Smooth muscle cell (in vitro differentiated cells): ENCODE measurements around the gene HHATL. TPM values are rescaled to one million over a fixed set of nuclear protein-coding genes. Genes with fewer than 3 reads are reported as not detected.

Experiments used
- DNase-seq: peaks from one replicate; lab custom pipeline; 2025; ENCODE audit not compliant: unreplicated experiment; lab: John Stamatoyannopoulos, UW
- H2AFZ ChIP-seq: fragments of 200-600 bp; sonication (generic); 2 replicates; pipeline ENCODE4 v1.6.0; 2016; ENCODE audit warnings: antibody characterized with exemption, low read depth, mild to moderate bottlenecking
- H3F3A ChIP-seq: fragments of 200-600 bp; sonication (generic); 2 replicates; pipeline ENCODE4 v1.6.0; 2017; ENCODE audit warnings: antibody characterized with exemption, low read depth
- H3K27ac ChIP-seq: fragments of 200-600 bp; sonication (generic); 2 replicates; pipeline ENCODE4 v1.5.1; 2016; ENCODE audit warnings: low read depth, mild to moderate bottlenecking
- H3K27me3 ChIP-seq: fragments of 200-600 bp; sonication (generic); 2 replicates; pipeline ENCODE4 v1.6.1; 2016; ENCODE audit warnings: low read depth, mild to moderate bottlenecking
- H3K36me3 ChIP-seq: fragments of 200-600 bp; sonication (generic); 2 replicates; pipeline ENCODE4 v1.5.1; 2016; ENCODE audit warnings: low read depth
- H3K4me1 ChIP-seq: fragments of 200-600 bp; sonication (generic); 2 replicates; pipeline ENCODE4 v1.5.1; 2016; ENCODE audit warnings: low read depth
- H3K4me2 ChIP-seq: fragments of 200-600 bp; sonication (generic); 2 replicates; pipeline ENCODE4 v1.6.0; 2016; ENCODE audit warnings: mild to moderate bottlenecking
- H3K4me3 ChIP-seq: fragments of 200-600 bp; sonication (generic); 2 replicates; pipeline ENCODE4 v1.5.1; 2016; ENCODE audit warnings: mild to moderate bottlenecking
- H3K79me2 ChIP-seq: fragments of 200-600 bp; sonication (generic); 2 replicates; pipeline ENCODE4 v1.6.0; 2016; ENCODE audit warnings: low read depth, mild to moderate bottlenecking
- H3K9ac ChIP-seq: fragments of 200-600 bp; sonication (generic); 2 replicates; pipeline ENCODE4 v1.6.0; 2016; ENCODE audit warnings: low read depth
- H3K9me3 ChIP-seq: fragments of 200-600 bp; sonication (generic); replicated peaks from 2 replicates; pipeline ENCODE4 v1.5.1; 2016; ENCODE audit warnings: low read depth
- H4K20me1 ChIP-seq: fragments of 200-600 bp; sonication (generic); 2 replicates; pipeline ENCODE4 v1.6.0; 2016; ENCODE audit warnings: low read depth
- CTCF ChIP-seq: fragments of 200-600 bp; sonication (generic); IDR thresholded peaks from 2 replicates; pipeline ENCODE4 v1.5.1; 2017; ENCODE audit warnings: borderline replicate concordance, mild to moderate bottlenecking, antibody characterized with exemption; ENCODE audit not compliant: insufficient read depth, poor library complexity, severe bottlenecking
- WGBS: methylation state at CpG from one replicate; pipeline ENCODE4 v1.1.7; 2016; ENCODE audit warnings: low lambda C conversion rate; 5-methylcytosine and 5-hydroxymethylcytosine counted together
- polyA plus RNA-seq: library from polyadenylated mRNA; unstranded; fragments of >200 nt; fragmentation: Nextera tagmentation; extraction: Ambion mirVana; gene quantifications from 2 replicates; pipeline ENCODE4 v1.2.1, GENCODE V29; 2016
- total RNA-seq: library from RNA; depleted of rRNA; stranded (reverse); fragments of >200 nt; gene quantifications from 2 replicates; pipeline ENCODE4 v1.2.3, GENCODE V29; 2014

The HHATL gene
- total and polyA plus RNA-seq, 2 experiments from 2014 or later = not detected

GRCh38 chr3:42667096-42667522, 35.5 kb downstream of the HHATL start:
- no peak for DNase-seq
- 98% methylated on average over 7 of the region's 7 CpGs for WGBS
- no peak overlapping the region for H3K9ac ChIP-seq
- no peak overlapping the region for H3K4me2 ChIP-seq
- no peak for TF ChIP-seq CTCF
- no peaks in the 10 kb centered on the region for H3K9me3 ChIP-seq
- no peaks in the 10 kb centered on the region for H3F3A ChIP-seq
- no peaks in the 10 kb centered on the region for H4K20me1 ChIP-seq
- H2AFZ ChIP-seq = no peak overlapping the region
- no peaks in the 10 kb centered on the region for H3K79me2 ChIP-seq
- no peak overlapping the region for H3K27ac ChIP-seq
- H3K36me3 ChIP-seq = no peaks in the 10 kb centered on the region
- no peak overlapping the region for H3K4me3 ChIP-seq
- H3K4me1 ChIP-seq = no peaks in the 10 kb centered on the region
- no peaks in the 10 kb centered on the region for H3K27me3 ChIP-seq

DNA sequence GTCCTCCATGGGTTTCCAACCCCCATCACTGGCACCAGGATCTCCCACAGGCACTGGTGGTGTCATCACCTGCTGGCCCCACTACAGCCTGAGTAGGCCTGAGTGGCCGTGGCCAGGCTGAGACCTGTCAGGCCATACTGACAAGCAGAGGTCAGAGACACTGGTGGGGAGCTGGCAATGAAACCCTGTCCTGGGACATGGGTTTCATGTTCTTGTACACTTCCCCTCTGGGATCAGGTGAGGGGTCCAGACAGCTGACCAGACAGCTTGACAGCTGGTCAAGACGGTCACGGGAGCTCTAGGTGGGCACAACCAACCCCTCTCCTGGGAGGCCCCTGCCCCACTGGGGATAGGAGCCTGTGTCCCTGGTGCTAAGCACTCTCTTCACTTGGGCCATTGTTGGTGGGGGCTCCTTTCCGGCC, 36.0 kb downstream of the HHATL start:
- Histone ChIP-seq H3K27me3 (no peaks in the 10 kb centered on the region), H3K27ac (no peak overlapping the region), H3K4me2 (no peak overlapping the region), H4K20me1 (no peaks in the 10 kb centered on the region), H3K79me2 (no peaks in the 10 kb centered on the region), H3K4me3 (no peak overlapping the region), H3K9me3 (no peaks in the 10 kb centered on the region), H3F3A (no peaks in the 10 kb centered on the region), H3K36me3 (no peaks in the 10 kb centered on the region), H3K4me1 (no peaks in the 10 kb centered on the region), H2AFZ (no peak overlapping the region), H3K9ac (no peak overlapping the region)
- WGBS = 94% methylated on average over 4 of the region's 4 CpGs
- TF ChIP-seq CTCF = no peak
- no peak for DNase-seq

- H3K4me1 ChIP-seq = no peaks in the 10 kb centered on the region
- no peak overlapping the region for H3K4me3 ChIP-seq
- H3K9me3 ChIP-seq = no peaks in the 10 kb centered on the region
- TF ChIP-seq CTCF = no peak
- DNase-seq = no peak
- no peaks in the 10 kb centered on the region for H3K27me3 ChIP-seq
- H3K36me3 ChIP-seq = no peaks in the 10 kb centered on the region
- no peaks in the 10 kb centered on the region for H4K20me1 ChIP-seq
- H3K4me2 ChIP-seq = no peak overlapping the region
- no peak overlapping the region for H3K27ac ChIP-seq
- H2AFZ ChIP-seq = no peak overlapping the region
- H3F3A ChIP-seq = no peaks in the 10 kb centered on the region
- H3K79me2 ChIP-seq = no peaks in the 10 kb centered on the region
- H3K9ac ChIP-seq = no peak overlapping the region
- 94% methylated on average over 8 of the region's 8 CpGs for WGBS
Observed at GRCh38 chr3:42666022-42666421, 36.6 kb downstream of the HHATL start.

DNA sequence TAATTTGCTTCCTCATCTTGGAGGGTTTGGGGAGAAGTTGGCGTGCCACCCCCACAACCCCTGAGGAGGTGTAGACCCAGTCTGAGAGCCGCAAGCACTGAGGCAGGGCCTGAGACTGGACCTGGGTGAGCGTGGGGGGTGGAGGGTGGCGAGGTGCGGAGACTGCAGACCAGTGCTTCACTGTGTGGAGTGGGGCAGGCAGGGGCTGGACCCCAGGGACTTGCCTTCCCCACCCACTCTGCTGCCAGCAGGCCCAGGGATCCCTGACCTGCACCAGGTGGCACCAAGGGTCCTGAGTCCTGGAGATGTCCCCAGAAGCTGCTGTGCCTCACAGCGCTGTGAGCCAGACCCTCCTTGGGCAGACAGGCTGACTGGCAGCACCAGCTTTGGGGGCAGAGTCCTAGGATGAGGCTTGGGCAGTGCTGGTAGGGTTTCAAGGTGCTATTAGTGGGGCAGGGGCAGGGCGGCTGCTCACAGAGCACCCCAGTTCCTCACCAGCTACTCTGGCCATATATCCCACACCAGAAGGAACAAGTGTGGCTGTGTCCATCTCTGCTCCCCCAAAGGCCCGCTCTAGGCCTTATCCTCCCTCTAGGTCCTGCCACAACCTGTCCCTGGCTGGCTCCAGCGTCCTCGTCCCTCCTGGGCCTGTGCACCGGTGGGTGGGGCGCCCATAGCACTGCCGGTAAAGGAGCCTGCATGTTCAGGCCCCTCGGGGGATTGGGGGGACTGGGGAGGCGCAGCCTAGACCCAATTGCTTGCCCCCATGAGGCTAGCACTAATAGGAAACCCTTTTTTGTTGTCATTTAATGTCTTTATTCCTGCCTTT, 37.3 kb downstream of the HHATL start:
- no peak overlapping the region for H3K4me2 ChIP-seq
- H3K27me3 ChIP-seq = no peaks in the 10 kb centered on the region
- no peak overlapping the region for H3K4me3 ChIP-seq
- H3K79me2 ChIP-seq = no peaks in the 10 kb centered on the region
- H3K36me3 ChIP-seq = no peaks in the 10 kb centered on the region
- H3K4me1 ChIP-seq = no peaks in the 10 kb centered on the region
- no peak overlapping the region for H3K27ac ChIP-seq
- H3K9me3 ChIP-seq = no peaks in the 10 kb centered on the region
- no peak overlapping the region for H2AFZ ChIP-seq
- no peak for TF ChIP-seq CTCF
- no peak for DNase-seq
- no peak overlapping the region for H3K9ac ChIP-seq
- H4K20me1 ChIP-seq = peaks cover 7% of the 10 kb centered on the region
- WGBS = 96% methylated on average over 15 of the region's 15 CpGs
- H3F3A ChIP-seq = no peaks in the 10 kb centered on the region
